ENCODE results near the gene PLAAT4.
A peak's percentile ranks its signal among the peaks of the same experiment; 100 is the strongest.
"Not testable (repeated sequence)": the region's sequence is repeated elsewhere in the genome, so short reads cannot be mapped to it uniquely, and the experiment has no call there.

The PLAAT4 gene

DNA sequence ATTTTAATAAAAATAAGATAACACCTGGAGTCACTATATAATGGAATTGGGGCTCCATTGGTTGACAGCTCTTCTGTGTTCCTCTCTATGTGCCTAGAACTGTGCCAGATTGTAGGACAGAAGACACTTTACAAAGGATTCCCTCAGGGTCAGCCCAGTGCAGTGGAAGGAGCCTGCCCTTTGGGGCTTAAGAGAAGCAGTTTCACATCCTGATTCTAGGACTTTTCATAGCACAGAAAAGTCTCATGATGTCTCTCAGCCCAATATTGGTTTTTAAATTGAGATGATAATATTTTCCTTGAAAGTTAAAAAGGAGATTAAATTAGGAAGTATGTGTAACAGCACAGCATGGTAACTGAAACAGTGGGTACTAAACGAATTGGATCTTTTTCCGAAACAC lies 7.1 kb downstream of the PLAAT4 start:
- DNase-seq (ENCODE audit: insufficient read length, low spot score) (no peak), FAIRE-seq (no peak)
- TF ChIP-seq POLR2A (IDR thresholded peaks at IDR 0.05; ENCODE audit: low read depth, low read length), result no peak

DNA sequence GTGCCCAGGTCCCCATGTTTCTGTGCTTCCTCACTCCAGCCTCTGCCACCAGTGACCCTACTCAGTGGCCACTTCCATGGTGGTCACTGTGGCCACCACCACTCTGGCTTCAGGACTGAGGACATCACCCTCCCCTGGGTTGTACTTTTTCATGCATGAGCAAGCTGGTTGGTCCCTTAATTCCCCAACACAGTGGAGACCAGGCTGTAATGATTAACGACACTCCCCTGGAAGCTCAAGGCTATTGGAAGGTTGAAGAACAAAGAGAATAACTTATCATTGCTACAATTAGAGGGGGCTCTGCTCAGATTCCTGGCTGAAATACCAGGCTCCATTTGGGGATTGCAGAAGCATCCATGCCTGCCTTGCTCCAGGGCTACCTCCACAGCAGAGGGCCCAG lies 10.5 kb downstream of the PLAAT4 start:
- DNase-seq (ENCODE audit: insufficient read length, low spot score) (no peak), FAIRE-seq (no peak)
- no peak for TF ChIP-seq POLR2A (IDR thresholded peaks at IDR 0.05; ENCODE audit: low read depth, low read length)

DNA sequence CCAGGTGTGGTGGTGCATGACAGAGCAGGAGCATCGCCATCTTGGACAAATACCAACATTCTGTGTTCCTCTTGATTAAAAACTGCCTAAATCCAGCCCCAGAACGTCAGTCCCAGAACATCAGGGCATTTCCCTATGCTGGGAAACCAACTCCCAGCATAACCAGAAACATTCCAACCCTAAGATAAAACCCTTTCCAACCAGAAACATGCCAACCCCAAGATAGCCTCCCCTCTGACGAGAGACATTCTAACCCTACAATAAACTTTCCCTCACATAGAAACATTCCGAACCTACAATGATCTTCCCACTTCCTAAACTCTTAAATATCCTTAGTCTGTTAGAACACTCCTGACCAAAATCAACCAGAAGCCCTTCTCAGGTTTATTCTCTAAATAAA lies 11.6 kb downstream of the PLAAT4 start:
- DNase-seq (ENCODE audit: insufficient read length, low spot score) (no peak), FAIRE-seq (no peak)
- TF ChIP-seq POLR2A (IDR thresholded peaks at IDR 0.05; ENCODE audit: low read depth, low read length), result no peak

DNA sequence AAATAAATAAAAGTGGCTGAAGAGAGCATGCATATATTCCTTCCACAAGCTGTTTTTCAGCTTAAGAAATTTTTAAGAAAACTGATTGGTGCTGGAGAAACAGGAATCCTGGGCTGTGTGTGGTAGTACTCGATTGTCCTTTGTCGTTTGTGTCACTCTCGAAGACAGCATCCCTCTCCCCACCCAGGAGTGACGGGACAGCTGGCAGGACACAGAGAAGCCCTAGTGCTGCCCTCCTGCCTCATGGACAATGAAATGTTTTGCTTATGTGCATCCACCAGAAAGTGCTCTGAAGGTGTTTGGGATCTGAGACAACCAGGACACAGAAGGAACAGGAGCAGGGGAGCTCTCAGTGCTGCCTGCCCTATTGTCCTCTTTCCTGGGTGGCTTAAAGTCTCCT lies 12.8 kb downstream of the PLAAT4 start:
- FAIRE-seq, result no peak
- TF ChIP-seq POLR2A (IDR thresholded peaks at IDR 0.05; ENCODE audit: low read depth, low read length), result no peak
- no peak for DNase-seq (ENCODE audit: insufficient read length, low spot score)

DNA sequence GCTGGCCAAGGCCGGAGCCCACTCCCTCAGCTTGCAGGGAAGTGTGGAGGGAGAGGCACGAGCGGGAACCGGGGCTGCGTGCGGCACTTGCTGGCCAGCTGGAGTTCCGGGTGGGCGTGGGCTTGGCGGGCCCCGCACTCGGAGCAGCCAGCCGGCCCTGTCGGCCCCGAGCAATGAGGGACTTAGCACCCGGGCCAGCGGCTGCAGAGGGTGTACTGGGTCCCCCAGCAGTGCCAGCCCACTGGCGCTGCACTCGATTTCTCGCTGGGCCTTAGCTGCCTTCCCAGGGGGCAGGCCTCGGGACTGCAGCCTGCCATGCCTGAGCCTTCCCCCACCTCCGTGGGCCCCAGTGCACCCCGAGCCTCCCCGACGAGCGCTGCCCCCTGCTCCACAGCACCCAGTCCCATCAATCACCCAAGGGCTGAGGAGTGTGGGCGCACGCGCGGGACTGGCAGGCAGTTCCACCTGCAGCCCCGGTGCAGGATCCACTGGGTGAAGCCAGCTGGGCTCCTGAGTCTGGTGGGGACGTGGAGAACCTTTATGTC lies 13.6 kb downstream of the PLAAT4 start:
- not testable (repeated sequence) for DNase-seq (ENCODE audit: insufficient read length, low spot score); FAIRE-seq

DNA sequence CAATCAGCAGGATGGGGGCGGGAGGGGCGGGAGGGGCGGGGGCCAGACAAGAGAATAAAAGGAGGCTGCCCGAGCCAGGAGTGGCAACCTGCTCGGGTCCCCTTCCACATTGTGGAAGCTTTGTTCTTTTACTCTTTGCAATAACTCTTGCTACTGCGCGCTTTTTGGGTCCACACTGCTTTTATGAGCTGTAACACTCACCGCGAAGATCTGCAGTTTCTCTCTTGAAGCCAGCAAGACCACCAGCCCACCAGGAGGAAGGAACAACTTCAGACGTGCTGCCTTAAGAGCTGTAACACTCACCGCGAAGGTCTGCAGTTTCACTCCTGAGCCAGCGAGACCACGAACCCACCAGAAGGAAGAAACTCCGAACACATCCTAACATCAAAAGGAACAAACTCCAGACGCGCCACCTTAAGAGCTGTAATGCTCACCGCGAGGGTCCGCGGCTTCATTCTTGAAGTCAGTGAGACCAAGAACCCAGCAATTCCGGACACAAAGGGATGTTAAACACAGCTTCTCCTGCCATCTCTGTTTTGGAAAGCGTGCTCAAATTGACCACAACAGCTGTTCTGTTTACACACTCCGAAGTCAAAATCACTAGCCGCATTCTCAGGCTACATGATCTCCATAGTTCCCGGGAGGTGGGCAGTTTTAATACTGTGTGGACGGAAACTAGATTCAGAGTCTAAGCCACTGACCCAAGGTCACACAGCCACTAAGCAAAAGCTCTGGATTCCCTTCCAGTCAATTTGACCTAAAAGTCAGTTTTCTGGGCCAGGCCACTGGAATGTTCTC lies 14.7 kb downstream of the PLAAT4 start:
- TF ChIP-seq POLR2A (IDR thresholded peaks at IDR 0.05; ENCODE audit: low read depth, low read length), result no peak
- DNase-seq (ENCODE audit: insufficient read length, low spot score) (no peak), FAIRE-seq (no peak)

DNA sequence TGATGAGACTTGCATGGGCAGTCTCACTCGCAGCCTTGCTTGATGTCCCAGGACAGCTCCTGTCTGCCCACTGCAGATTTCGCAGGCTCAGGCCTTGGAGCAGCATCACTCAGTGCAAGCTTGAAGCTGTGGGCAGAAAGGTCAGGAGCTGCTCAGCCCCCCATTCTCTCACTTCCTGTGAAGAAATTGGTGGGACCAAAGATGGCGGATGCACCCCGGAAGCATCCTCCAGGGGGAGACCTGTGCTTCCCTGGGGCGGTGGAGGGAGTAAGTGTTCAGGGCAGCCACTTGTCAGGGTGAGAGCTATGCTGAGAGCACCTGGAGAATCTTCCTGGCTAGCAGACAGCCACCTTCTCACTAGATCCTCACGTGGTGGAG lies 15.3 kb downstream of the PLAAT4 start:
- TF ChIP-seq POLR2A (IDR thresholded peaks at IDR 0.05; ENCODE audit: low read depth, low read length), result no peak
- FAIRE-seq (no peak), DNase-seq (ENCODE audit: insufficient read length, low spot score) (no peak)

DNA sequence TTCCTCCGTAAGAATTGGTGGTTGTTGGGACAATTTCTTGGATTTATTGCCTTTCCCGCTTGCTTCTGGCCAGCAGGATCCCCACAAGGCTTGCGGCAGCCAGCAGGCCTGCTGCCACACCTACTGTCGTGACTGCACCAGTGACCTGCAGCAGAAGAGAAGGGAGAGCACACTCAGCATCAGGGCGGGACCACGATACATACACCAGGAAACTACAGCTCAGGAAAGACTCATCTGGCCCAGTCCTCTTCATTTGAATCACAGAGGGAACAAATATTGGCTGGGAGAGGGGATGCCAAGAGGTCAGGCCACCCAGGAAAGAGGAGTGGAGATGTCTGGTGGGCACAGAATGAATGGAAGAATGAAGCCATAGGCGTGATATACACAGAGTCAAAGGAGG lies 16.3 kb downstream of the PLAAT4 start:
- no peak for FAIRE-seq

DNA sequence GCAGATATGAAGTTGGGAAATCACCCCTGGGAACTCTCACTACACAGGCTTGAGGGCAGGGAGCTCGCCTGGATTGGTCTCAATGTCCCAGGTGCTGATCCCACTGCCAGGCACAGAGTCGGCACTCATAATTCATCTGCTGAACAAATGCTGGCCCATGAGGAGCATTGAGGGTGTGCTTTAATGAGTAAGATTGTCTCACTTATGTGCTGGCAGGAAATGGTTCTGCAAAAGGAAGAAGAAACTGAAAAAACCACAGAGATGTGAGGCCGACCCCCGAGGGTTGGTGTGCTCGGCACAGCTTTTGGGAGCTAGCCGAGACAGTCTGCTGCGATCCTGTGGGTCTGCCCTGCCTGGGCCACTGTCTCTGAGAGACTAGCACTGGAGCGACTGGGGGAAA lies 17.2 kb downstream of the PLAAT4 start:
- no peak for DNase-seq (ENCODE audit: insufficient read length, low spot score)
- no peak for TF ChIP-seq POLR2A (IDR thresholded peaks at IDR 0.05; ENCODE audit: low read depth, low read length)
- no peak for FAIRE-seq

More for the DNA sequence above, 16.3 kb downstream of the PLAAT4 start:
- no peak for TF ChIP-seq POLR2A (IDR thresholded peaks at IDR 0.05; ENCODE audit: low read depth, low read length)
- no peak for DNase-seq (ENCODE audit: insufficient read length, low spot score)

DNA sequence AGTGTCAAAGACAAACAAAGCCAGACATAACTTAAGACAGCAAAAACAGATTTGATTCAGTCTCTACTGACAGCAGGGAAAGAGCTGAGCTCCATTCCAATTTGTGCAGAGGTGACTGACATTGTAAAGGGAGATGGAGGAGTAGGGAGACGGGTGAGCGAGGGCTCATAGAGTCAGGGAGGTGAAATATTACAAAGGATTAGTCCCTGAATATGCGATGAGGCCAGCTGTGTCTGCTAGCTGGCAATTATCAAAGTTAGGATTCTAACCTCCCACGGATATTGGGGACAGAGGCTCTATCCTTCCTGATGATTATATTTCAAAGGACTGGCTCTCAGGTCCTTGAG lies 18.2 kb downstream of the PLAAT4 start:
- FAIRE-seq, result no peak
- TF ChIP-seq POLR2A (IDR thresholded peaks at IDR 0.05; ENCODE audit: low read depth, low read length), result no peak
- no peak for DNase-seq (ENCODE audit: insufficient read length, low spot score)

DNA sequence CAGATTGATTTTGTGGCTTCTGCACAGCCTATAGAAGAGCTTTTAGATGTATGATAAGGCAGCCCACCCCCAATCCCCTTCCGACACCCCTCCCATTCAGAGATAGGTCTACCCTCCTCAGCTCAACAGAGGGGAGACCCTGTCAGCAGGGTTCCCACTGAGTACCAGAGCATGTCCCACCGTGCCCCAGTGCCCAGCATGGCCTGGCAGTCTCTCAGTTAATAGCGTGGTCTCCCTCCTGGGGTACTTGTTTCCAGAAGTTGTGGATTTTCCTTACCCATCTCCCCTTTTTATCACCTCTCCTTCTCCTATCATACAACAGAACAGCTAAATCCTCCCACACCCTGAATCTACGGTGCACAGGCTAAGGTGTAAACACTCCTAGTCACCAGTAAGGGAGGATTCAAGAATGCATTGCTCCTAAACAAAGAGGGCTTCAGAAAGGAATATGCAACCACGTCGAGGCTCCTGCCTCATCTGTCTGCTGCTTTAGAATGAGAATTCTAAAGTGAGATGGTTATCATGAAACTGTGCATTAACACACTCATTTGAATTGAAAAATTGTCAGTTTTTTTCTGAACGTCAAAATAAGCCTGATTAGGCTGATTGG lies 19.9 kb downstream of the PLAAT4 start:
- TF ChIP-seq POLR2A (IDR thresholded peaks at IDR 0.05; ENCODE audit: low read depth, low read length), result no peak
- no peak for FAIRE-seq

DNA sequence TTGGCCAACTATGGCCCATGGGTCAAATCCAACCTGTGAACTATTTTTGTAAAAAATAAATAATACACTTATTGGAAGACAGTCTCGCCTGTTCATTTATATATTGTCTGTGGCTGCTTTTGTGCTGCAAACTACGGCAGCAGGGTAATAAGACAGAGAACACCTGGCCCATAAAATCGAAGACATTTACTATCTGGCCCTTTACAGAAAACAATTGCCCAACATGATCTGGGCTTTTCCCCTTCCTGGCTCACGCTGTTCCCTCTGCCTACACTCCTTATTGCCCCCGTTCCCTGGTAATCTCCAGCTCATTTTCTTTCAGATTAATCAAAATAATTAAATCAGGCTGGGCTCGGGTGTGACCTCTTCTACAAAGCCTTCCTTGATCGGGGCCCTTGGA lies 21.0 kb downstream of the PLAAT4 start:
- no peak for TF ChIP-seq POLR2A (IDR thresholded peaks at IDR 0.05; ENCODE audit: low read depth, low read length)
- no peak for FAIRE-seq
- no peak for DNase-seq (ENCODE audit: insufficient read length, low spot score)

More for the DNA sequence above, 19.9 kb downstream of the PLAAT4 start:
- no peak for DNase-seq (ENCODE audit: insufficient read length, low spot score)

DNA sequence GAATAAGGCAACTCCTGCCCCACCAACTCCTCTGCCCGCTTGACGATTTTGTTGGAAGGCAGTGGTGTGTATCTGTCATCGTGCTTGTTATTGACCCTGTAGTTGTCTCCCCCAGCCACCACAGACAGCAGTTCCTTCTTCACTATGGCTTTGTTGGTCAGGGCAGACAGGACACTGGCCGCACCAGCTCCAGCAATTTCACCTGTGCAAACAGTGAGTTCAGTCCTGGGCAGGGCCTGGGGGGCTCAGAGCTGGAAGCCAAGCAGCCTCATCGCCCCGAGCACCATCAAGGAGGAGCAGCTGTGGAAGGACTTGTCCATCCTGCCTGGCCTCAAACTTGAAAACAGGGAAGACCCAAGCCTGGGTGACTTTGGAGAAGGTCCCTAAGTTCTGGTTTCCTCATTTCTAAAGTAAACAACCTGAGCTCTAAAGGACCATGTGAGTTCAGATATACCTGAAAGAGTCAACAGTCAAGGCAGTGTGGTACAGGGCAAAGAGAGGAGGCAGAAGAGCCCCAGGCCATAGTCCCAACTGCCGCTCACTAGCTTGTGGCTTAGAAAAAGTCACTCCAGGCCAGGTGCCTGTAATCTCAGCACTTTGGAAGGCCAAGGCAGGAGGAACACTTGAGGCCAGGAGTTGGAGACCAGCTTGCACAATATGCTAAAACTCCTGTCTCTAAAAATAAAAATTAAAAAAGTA lies 22.0 kb downstream of the PLAAT4 start:
- no peak for TF ChIP-seq POLR2A (IDR thresholded peaks at IDR 0.05; ENCODE audit: low read depth, low read length)
- DNase-seq (ENCODE audit: insufficient read length, low spot score), result no peak
- FAIRE-seq, result no peak

DNA sequence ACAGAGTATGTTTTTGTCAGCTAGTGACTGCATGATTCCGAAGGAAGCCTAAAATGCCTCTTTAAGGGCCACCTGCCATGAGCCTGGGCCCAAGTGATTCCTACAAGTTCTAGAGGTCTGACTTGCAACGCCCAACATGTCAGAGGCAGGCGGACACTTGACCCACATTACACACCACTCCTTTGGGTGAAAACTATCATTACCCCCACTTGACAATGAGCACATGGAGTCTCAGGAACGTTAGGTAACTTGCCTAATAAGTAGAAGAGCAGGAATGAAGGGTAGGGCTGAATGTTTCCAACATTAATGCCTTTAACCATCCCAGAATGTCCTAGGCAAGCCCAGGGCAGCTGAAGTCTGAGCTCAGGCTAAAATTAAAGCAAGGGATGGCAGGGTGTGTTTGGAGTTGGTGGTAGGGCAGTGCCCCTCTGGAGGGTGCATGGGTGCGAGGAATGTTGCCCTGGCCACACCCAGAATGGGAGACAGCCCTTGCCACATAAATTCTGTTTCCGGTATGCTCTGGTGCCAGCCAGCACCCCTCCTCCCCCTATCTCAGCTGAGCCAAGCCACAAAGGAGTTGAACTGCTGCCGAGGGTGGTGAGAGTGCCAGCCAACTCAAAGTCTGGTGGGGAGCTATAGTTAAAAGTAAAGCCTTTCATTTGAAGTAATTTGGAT lies 24.0 kb downstream of the PLAAT4 start:
- FAIRE-seq (no peak), DNase-seq (ENCODE audit: insufficient read length, low spot score) (peak; percentile 59)
- TF ChIP-seq POLR2A (IDR thresholded peaks at IDR 0.05; ENCODE audit: low read depth, low read length), result no peak
